PC-9 (cell line): ENCODE results near the gene KCNK4. TPM values are rescaled to one million over a fixed set of nuclear protein-coding genes. Genes with fewer than 3 reads are reported as not detected.

Experiments
- BruUV-seq: library from RNA; stranded (reverse); fragments of 400-500 nt; replicated peaks from 2 replicates; lab custom pipeline; 2021; lab: Mats Ljungman, UMichigan
- CTCF ChIA-PET: fragments of 300-600 bp; sonication (Branson Sonifier 250); formaldehyde crosslinking; loops from one replicate; lab custom pipeline; 2022; ENCODE audit warnings: antibody characterized with exemption; lab: Charles Lee
- POLR2A ChIA-PET: fragments of 300-600 bp; sonication (Branson Sonifier 250); formaldehyde crosslinking; loops from one replicate; lab custom pipeline; 2022; ENCODE audit warnings: antibody characterized with exemption; ENCODE audit not compliant: unreplicated experiment; lab: Charles Lee
- DNase-seq, 2 experiments: peaks; one replicate each; pipeline versions ENCODE4 v3.0.0 to v3.0.0-alpha.2; 2015 to 2022; ENCODE audit warnings: mixed read lengths in 1 of 2
- H2AFZ ChIP-seq: fragments of 200-600 bp; sonication (generic); 2 replicates; pipeline ENCODE4 v1.8.1; 2017; ENCODE audit warnings: antibody characterized with exemption
- H3F3A ChIP-seq: fragments of 200-600 bp; sonication (generic); 2 replicates; pipeline ENCODE4 v1.8.1; 2017; ENCODE audit warnings: antibody characterized with exemption, mild to moderate bottlenecking, low read depth; ENCODE audit not compliant: insufficient read depth
- H3K27ac ChIP-seq: fragments of 200-600 bp; sonication (generic); 2 replicates; pipeline ENCODE4 v1.6.1; 2016; ENCODE audit warnings: mixed run types
- H3K27me3 ChIP-seq: fragments of 200-600 bp; sonication (generic); 2 replicates; pipeline ENCODE4 v1.6.1; 2016; ENCODE audit warnings: low read depth, mixed run types; ENCODE audit not compliant: insufficient read depth
- H3K36me3 ChIP-seq: fragments of 200-600 bp; sonication (generic); 2 replicates; pipeline ENCODE4 v1.6.1; 2016; ENCODE audit warnings: low read depth, mixed run types
- H3K4me1 ChIP-seq: fragments of 200-600 bp; sonication (generic); replicated peaks from 2 replicates; pipeline ENCODE4 v1.6.1; 2016; ENCODE audit warnings: mixed run types; ENCODE audit not compliant: insufficient read depth
- H3K4me2 ChIP-seq: fragments of 200-600 bp; sonication (generic); 2 replicates; pipeline ENCODE4 v1.6.1; 2017; ENCODE audit warnings: mixed run types
- H3K4me3 ChIP-seq: fragments of 200-600 bp; sonication (generic); 2 replicates; pipeline ENCODE4 v1.6.1; 2016; ENCODE audit warnings: mixed run types
- H3K79me2 ChIP-seq: fragments of 200-600 bp; sonication (generic); 2 replicates; pipeline ENCODE4 v1.6.1; 2017; ENCODE audit warnings: low read depth, mixed run types
- H3K9me2 ChIP-seq: fragments of 200-600 bp; sonication (generic); 2 replicates; pipeline ENCODE4 v1.8.1; 2017; ENCODE audit warnings: mild to moderate bottlenecking; ENCODE audit not compliant: insufficient read depth
- H3K9me3 ChIP-seq: fragments of 200-600 bp; sonication (generic); 2 replicates; pipeline ENCODE4 v1.8.1; 2016; ENCODE audit warnings: low read depth; ENCODE audit not compliant: insufficient read depth
- H4K20me1 ChIP-seq: fragments of 200-600 bp; sonication (generic); 2 replicates; pipeline ENCODE4 v1.8.1; 2017; ENCODE audit not compliant: insufficient read depth
- CTCF ChIP-seq: fragments of 200-600 bp; sonication (generic); conservative IDR thresholded peaks from 2 replicates; pipeline ENCODE4 v1.6.1; 2017; ENCODE audit warnings: mixed run types, antibody characterized with exemption, mild to moderate bottlenecking, moderate library complexity
- EZH2 ChIP-seq: fragments of 200-600 bp; sonication (generic); IDR thresholded peaks from 2 replicates; pipeline ENCODE4 v1.8.0; 2017; ENCODE audit warnings: antibody characterized with exemption, low read depth
- intact Hi-C: fragments of 100-400 bp; cut with micrococcal nuclease; formaldehyde crosslinking; loops from one replicate; pipeline ENCODE4 v1.10.0; 2022; ENCODE audit not compliant: unreplicated experiment
- total RNA-seq: library from RNA; stranded (reverse); gene quantifications from 2 replicates; pipeline ENCODE4 v1.2.3, GENCODE V29; 2021

The KCNK4 gene
- total RNA-seq, 1 experiment from 2014 or later, result 0.57 TPM

- Histone ChIP-seq H4K20me1 (no peaks in the 10 kb centered on the region), H3K27ac (peak overlapping the region; percentile 53), H3K9me3 (no peaks in the 10 kb centered on the region), H2AFZ (no peak overlapping the region), H3K79me2 (no peaks in the 10 kb centered on the region), H3K4me2 (peak overlapping the region; percentile 51), H3F3A (peaks cover 53% of the 10 kb centered on the region), H3K27me3 (no peaks in the 10 kb centered on the region), H3K4me1 (peaks cover 58% of the 10 kb centered on the region), H3K4me3 (no peak overlapping the region), H3K36me3 (no peaks in the 10 kb centered on the region), H3K9me2 (no peaks in the 10 kb centered on the region)
- BruUV-seq, result no TSS peak
- peak; percentile 94 to 99 for DNase-seq
- ChIA-PET POLR2A (interaction anchor here (0.5 to 1.5 kb wide), 4 partner anchors 18 to 1670 kb away, joined by 3 to 11 read pairs (median 7); partner anchors contain the start of genes CSKMT, PRDX5 and TRMT112), CTCF (interaction anchor here (0.7 to 1.5 kb wide), 3 partner anchors 17 to 22 kb away, joined by 5 to 10 read pairs (median 6); partner anchors contain the start of gene PRDX5)
- intact Hi-C loops, result loop anchor here (1.0 to 2.0 kb wide), 2 partner anchors 20 to 58 kb away; no protein-coding TSS in a partner anchor
- no peak for TF ChIP-seq CTCF
- no peak for TF ChIP-seq EZH2
These were observed 43.9 kb downstream of the KCNK4 start for GRCh38 chr11:64334764-64335735.

GRCh38 chr11:64337538-64338249, 46.6 kb downstream of the KCNK4 start:
- H3K4me1 ChIP-seq, result peaks cover 44% of the 10 kb centered on the region
- H3K9me3 ChIP-seq, result no peaks in the 10 kb centered on the region
- ChIA-PET POLR2A (no interaction called here), CTCF (interaction anchor here (1.4 kb wide), 1 partner anchor 20 kb away, joined by 3 read pairs; the partner anchor contains the start of genes PRDX5 and TRMT112)
- TF ChIP-seq CTCF (no peak), EZH2 (no peak)
- intact Hi-C loops, result no loop called here
- no peaks in the 10 kb centered on the region for H4K20me1 ChIP-seq
- no peak overlapping the region for H3K4me2 ChIP-seq
- no TSS peak for BruUV-seq
- no peak overlapping the region for H3K4me3 ChIP-seq
- H3K36me3 ChIP-seq, result no peaks in the 10 kb centered on the region
- no peak for DNase-seq
- H2AFZ ChIP-seq, result no peak overlapping the region
- H3K79me2 ChIP-seq, result no peaks in the 10 kb centered on the region
- peaks cover 39% of the 10 kb centered on the region for H3F3A ChIP-seq
- H3K27me3 ChIP-seq, result no peaks in the 10 kb centered on the region
- no peaks in the 10 kb centered on the region for H3K9me2 ChIP-seq
- H3K27ac ChIP-seq, result no peak overlapping the region

GRCh38 chr11:64338716-64339115, 47.6 kb downstream of the KCNK4 start:
- BruUV-seq, result no TSS peak
- POLR2A ChIA-PET, result no interaction called here
- Histone ChIP-seq H3K36me3 (no peaks in the 10 kb centered on the region), H3K4me1 (peaks cover 36% of the 10 kb centered on the region), H3K9me2 (no peaks in the 10 kb centered on the region), H3K27ac (no peak overlapping the region), H3K79me2 (no peaks in the 10 kb centered on the region), H3K27me3 (no peaks in the 10 kb centered on the region), H2AFZ (no peak overlapping the region), H3K4me3 (no peak overlapping the region), H3F3A (peaks cover 29% of the 10 kb centered on the region), H3K4me2 (no peak overlapping the region), H4K20me1 (no peaks in the 10 kb centered on the region), H3K9me3 (no peaks in the 10 kb centered on the region)
- intact Hi-C loops, result no loop called here
- DNase-seq, result no peak
- CTCF ChIA-PET, result interaction anchor here (1.4 kb wide), 1 partner anchor 21 kb away, joined by 3 read pairs; the partner anchor contains the start of genes PRDX5 and TRMT112
- TF ChIP-seq CTCF, result no peak
- no peak for TF ChIP-seq EZH2
